HG03064 (cell line): ENCODE measurements around the gene PPP1R1B.

Experiments
- ATAC-seq: cut with Tn5 transposase; IDR thresholded peaks from one replicate; pipeline ENCODE4 v1.9.1; 2021; ENCODE audit warnings: low read depth; ENCODE audit not compliant: unreplicated experiment

PPP1R1B gene

GRCh38 chr17:39614545-39615157 is 12.1 kb upstream of the PPP1R1B start:
- no peak for ATAC-seq

- no peak for ATAC-seq
Measured at GRCh38 chr17:39615434-39615833, 11.3 kb upstream of the PPP1R1B start.

DNA sequence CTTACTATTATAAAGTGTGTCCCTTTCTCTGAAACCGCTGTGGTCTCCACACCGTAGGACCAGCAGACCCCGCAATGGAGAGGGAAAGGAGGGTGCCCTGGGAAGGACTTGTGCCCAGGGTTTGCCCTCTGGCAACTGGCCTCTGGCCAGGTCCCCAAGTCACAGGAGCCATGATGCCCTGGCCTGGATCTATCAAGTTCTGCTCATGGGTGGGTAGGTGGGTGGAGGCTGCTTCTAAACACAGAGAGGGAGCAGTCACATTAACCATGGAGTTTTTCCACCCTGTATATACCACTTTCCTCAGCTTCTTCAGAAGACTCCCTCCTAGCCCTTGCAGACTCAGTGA is 9.7 kb upstream of the PPP1R1B start:
- no peak for ATAC-seq

GRCh38 chr17:39617446-39618245 is 9.1 kb upstream of the PPP1R1B start:
- no peak for ATAC-seq

- no peak for ATAC-seq
Measured at GRCh38 chr17:39618246-39618913, 8.4 kb upstream of the PPP1R1B start.

DNA sequence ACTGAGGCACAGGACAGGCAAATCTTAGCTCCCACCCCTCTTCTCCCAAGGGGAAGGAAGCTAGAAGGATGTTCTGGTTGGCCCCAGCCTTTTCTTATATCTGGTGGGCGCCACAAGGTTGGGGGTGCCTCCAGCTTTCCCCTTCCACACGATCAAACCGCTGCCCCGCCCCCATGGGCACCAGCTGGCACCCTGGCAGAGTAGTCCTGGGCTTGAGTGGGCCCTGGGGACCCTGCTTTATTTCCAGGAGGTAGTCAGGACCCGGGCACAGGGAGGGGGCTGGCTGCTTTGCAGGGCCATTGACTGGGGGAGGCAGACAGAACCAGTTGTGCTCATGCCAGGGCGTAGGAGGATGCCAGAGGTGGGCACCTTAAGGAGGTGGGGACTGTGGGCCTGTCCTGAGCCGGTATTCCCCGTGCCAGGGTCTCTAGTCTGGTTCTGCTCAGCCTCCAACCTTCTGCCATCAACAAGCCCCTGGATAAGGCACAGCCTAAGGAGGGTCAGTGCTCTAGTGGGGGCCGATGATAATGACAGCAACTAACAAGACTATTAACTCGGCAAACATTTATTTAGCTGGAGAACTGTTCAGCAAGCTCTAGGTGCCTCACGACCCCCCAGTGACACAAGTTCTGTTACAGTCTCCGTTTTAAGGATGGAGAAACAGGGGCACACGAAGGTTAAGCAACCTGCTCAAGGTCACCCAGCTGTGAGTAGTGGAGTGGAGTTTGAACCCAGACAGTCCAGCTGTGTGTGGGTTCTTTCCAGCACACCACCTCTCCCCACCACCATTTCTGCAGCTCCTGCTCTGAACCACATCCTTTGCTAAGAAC is 7.6 kb upstream of the PPP1R1B start:
- ATAC-seq = no peak

DNA sequence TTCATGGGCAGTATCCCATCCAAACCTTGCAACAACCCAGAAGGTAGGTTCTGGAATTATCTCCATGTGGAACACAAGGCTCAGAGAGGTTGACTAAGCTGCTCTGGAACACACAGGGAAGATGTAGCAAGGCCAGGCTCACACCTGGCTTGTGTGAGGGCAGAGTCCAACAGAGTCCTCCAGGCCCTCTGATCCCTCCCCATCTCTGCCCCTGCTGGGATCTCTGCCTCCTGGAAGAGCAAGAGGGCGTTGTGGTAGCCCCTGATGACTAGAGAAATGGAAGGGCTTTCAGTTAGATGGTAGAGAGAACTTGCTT is 7.0 kb upstream of the PPP1R1B start:
- ATAC-seq = no peak

DNA sequence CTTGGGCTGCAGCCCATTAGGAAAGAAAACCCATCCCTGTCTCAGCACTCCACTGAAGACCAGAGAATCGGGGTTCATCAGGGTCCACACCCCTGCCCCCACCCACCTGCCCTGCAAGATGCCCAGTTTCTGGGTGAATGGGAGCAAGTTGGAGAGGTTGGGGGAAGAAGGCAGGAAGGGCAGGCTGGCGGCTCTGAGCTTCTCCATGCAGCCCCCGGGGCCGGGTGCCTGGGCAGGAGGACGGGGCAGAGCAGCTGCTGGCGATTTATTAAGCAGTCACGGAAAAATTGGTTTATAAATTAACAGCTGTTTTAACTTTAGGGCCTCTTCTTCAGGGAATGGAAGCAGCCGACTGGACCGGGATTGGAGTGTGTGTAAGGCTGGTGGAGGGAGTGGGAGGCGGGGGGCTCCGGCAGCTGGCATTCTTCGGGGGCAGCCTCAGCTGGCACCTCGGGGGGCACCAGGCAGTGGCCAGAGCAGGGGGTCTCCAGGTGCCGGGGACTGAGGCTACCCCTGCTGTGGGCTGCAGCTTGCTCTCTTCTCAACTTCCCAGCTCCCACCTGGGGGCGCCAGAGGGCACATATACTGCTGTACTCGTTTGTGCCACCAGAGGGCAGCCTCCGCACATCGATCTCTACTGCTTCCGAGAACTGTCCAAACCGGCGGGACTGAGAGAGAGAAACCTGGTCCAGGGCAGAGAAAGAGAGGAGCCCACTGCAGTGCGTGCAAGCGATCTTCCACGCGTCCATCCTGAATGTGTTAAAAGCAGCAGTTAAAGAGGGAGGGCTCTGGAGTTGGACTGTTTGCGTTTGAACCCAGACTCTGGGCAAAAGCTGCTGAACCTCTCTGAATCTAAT is 5.0 kb upstream of the PPP1R1B start:
- ATAC-seq = no peak

DNA sequence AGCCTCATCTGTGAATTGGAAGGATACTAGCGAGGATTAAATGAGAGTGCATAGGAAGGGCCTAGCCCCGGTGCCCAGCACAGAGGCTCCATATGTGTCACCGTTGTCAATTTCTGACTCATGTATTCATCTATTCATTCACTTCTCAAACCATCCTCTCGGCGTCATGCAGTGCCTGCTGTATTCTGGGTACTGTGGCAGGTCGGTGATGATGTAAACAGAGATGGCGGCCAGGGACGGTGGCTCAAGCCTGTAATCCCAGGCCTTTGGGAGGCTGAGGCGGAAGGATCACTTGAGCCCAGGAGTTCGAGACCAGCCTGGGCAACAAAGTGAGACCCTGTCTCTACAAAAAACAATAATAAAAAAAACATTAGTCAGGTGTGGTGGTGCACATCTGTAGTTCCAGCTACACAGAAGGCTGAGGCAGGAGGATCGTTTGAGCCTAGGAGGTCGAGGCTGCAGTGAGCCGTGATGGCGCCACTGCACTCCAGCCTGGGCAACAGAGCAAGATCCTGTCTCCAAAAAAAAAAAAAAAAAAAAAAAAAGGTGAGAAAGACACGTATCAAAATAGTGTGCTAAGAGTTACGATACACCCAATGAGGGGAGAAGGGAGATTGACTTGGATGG is 4.3 kb upstream of the PPP1R1B start:
- ATAC-seq = no peak

GRCh38 chr17:39623356-39623950 is 3.3 kb upstream of the PPP1R1B start:
- ATAC-seq = no peak

- ATAC-seq = no peak
Measured at GRCh38 chr17:39624313-39624712, 2.4 kb upstream of the PPP1R1B start.

DNA sequence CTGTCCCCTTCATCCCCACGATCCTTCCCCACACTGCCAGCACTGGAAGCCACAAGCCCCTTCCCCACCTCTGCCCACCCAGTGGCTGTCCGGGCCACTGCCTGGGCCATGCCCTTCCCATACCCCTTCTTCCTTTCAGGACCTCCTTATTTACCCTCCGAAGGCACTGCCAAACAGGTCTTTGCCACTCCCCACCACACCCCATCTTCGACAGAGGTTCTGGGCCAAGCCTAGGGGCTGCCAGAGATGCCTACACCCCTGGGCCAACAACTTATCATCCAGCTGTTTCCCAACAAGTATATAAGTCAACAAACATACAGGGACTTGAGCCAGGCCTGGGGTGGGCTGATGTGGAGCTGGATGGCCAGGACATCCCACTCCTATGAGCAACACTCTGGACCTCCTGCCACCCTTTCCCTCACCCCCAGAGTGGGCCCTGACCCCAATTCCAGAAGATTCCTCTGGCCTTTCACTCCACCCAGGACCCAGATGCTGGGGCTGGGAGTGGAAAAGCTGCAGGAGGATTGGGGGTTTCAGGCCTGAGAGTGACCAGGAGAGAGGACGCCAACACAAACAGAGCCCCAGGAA is 1.5 kb upstream of the PPP1R1B start:
- ATAC-seq = no peak

DNA sequence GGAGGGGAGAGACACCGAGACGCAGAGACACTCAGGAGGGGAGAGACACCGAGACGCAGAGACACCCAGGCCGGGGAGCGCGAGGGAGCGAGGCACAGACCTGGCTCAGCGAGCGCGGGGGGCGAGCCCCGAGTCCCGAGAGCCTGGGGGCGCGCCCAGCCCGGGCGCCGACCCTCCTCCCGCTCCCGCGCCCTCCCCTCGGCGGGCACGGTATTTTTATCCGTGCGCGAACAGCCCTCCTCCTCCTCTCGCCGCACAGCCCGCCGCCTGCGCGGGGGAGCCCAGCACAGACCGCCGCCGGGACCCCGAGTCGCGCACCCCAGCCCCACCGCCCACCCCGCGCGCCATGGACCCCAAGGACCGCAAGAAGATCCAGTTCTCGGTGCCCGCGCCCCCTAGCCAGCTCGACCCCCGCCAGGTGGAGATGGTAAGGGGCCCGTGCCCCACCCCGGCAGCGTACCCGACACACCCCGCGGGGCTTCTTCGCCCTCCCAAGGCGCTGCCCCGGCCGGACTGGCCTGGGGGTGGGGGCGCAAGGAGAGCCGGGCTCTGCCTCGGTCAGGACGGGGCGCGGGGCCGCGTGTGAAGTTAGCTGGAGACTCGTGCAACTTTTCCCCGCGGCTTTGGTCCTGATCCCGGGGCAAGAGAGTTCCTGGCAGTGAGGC is 427 bp downstream of the PPP1R1B start:
- ATAC-seq = no peak

DNA sequence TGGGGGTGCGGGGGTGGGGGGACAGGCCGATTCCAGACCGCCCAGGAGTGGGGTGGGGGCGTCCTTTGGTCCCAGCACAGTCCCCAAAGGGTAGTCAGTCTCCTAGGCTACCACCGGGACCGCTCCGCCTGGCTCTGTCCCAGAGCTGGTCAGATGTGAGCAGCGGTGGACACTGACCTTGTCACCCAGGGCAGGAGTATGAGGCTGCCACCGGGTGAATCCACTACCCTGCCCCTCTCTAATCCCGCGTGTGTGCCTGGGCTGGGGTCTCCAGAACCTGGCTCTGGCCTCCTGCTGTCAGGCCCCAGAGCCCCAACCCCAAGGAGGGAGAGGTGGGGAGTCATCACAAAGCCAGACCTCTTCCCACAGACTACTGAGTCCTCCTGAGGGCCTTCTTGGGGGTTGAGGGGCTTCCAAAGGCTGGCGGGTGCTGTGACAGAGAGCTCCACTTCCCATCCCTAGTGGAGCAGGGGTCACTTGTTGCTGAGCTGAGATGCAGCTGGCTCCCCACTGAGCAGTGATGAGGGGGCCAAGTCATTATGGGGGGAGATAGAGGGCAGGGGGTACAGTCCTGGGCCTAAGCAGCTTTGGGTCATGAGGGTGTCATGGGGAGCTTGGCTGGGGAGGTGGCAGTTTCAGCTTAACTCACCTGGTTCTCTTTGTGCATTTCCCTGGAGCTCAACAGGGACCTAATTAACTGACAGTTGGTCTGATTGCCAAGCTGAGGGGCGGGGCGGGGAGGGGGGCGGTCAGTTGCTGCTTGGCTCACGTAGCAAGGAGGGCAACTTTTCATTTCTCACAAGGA is 1.2 kb downstream of the PPP1R1B start:
- no peak for ATAC-seq

DNA sequence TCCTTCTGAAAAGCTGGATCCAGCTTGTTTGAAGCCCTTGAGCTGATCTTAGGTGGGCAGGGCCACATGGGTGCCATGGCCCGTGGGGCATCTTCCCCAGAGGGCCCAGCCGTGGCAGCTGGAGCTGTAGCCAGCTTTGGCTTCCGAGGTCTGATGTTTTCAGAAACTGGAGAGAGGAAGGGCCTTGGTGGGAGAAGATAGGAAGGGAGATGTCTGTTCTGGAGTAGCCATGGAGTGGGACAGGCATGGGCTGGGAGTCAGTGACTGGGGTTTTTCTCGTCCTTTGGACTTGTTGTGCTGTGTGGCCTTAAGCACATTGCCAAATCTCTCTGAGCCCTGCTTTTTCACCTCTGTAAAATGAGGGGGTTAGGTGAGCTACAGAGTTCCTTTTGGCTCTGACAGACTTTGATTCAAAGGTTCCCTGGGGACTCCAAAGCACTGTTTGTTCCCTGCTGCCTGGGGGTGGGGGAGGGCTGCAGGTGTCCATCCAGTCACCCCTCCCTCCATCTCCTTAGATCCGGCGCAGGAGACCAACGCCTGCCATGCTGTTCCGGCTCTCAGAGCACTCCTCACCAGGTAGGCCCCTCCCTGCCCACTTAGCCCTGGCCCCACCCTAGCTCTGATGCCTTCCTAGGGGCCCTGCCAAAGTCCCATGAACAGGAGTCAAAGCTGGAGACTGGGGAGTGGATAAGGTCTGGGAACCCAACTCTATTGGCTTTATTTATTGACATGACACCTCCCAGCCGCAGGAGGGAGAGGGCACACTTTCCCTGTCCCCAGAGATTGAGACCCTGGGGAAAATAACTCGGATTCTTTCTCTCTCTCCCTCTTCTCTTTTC is 2.1 kb downstream of the PPP1R1B start:
- ATAC-seq = no peak

GRCh38 chr17:39629494-39629880 is 2.7 kb downstream of the PPP1R1B start:
- ATAC-seq = no peak

DNA sequence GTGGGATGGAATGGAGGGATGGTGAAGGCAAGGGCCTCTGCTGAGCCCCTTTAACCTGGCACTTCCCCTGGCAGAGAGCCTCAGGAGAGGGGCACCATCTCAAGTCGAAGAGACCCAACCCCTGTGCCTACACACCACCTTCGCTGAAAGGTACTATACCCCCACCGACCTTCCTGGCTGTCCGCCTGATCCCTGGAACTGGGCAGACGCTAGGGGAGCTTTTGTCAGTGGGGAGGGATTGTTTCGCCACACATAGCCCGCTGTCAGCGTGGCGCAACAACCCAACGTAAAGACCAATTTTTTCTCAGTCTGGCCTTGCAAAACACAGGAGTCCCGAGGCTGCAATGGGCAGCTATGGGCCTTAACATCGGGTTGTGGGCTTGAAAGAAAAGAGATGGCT is 3.1 kb downstream of the PPP1R1B start:
- no peak for ATAC-seq
